Heart right ventricle (tissue), 16 donors: ENCODE measurements around the gene C2. TPM values are rescaled to one million over a fixed set of nuclear protein-coding genes. Genes with fewer than 3 reads are reported as not detected.
"Not testable (repeated sequence)": the region's sequence is repeated elsewhere in the genome, so short reads cannot be mapped to it uniquely, and the experiment has no call there.

Experiments used
- ATAC-seq, 8 donors: fragments of 200-7000 bp; cut with Tn5 transposase; one replicate each; pipeline ENCODE4 v1.9.1; 2020; ENCODE audit warnings: mild to moderate bottlenecking in 8 of 8, moderate library complexity in 8 of 8, moderate number of reproducible peaks in 1 of 8
- DNase-seq, 2 donors: peaks; one replicate each; pipeline ENCODE4 v3.0.0-alpha.2; 2020
- H3K27ac ChIP-seq, 10 donors: fragments of 200-600 bp; sonication (generic) in 2 of 10; one replicate each; pipeline versions ENCODE4 v1.5.0 to v1.8.0; 2020 to 2022; ENCODE audit warnings: mild to moderate bottlenecking in 3 of 10
- H3K27me3 ChIP-seq, 7 donors: fragments of 200-600 bp; one replicate each; pipeline ENCODE4 v1.8.0; 2021 to 2022; ENCODE audit warnings: mild to moderate bottlenecking in 2 of 7
- H3K36me3 ChIP-seq, 9 donors: fragments of 200-600 bp; sonication (generic) in 1 of 9; one replicate each; pipeline versions ENCODE4 v1.5.0 to v1.8.0; 2020 to 2022; ENCODE audit warnings: mild to moderate bottlenecking in 2 of 9
- H3K4me1 ChIP-seq, 9 donors: fragments of 200-600 bp; sonication (generic) in 1 of 9; one replicate each; pipeline versions ENCODE4 v1.5.0 to v1.8.0; 2020 to 2022; ENCODE audit warnings: mild to moderate bottlenecking in 4 of 9
- H3K4me3 ChIP-seq, 10 donors: fragments of 200-600 bp; sonication (generic) in 2 of 10; one replicate each; pipeline versions ENCODE4 v1.5.0 to v1.8.0; 2020 to 2022; ENCODE audit warnings: mild to moderate bottlenecking in 7 of 10, moderate library complexity in 2 of 10
- H3K9me3 ChIP-seq, 11 donors: fragments of 200-600 bp in 10 of 11; sonication (generic) in 2 of 11; one replicate each; pipeline versions ENCODE4 v1.5.0 to v1.8.0; 2013 to 2022; ENCODE audit warnings: mild to moderate bottlenecking in 2 of 11, control low read depth in 1 of 11, moderate library complexity in 1 of 11
- WGBS, 2 donors: extraction: QIAGEN DNeasy Blood & Tissue Kit; methylation state at CpG; one replicate each; pipeline ENCODE4 v1.1.7; 2013; ENCODE audit warnings: inconsistent platforms in 1 of 2; 5-methylcytosine and 5-hydroxymethylcytosine counted together
- intact Hi-C, 10 donors: fragments of 100-400 bp; cut with DNase I; formaldehyde crosslinking; loops; one replicate each; pipeline versions ENCODE4 v1.11.1 to v1.14.2; 2022
- polyA plus RNA-seq, 2 donors: library from polyadenylated mRNA; stranded (reverse); fragments of 200-250 nt; gene quantifications; one replicate each; pipeline ENCODE4 v1.2.3, GENCODE V29; 2013
- total RNA-seq, 10 donors: library from RNA; stranded (reverse); fragmentation: NEBNext Ultra II Directional in 3 of 10; extraction: Animal tissue kit (Norgen Biotek cat#: 25700) in 3 of 10; gene quantifications; one replicate each; pipeline versions ENCODE4 v1.2.1 to v1.2.4, GENCODE V29; 2021 to 2023
- TF ChIP-seq, protein P1 (sequence below), 9 donors: fragments of 200-600 bp; sonication (generic) in 2 of 9; IDR thresholded peaks; one replicate each; pipeline versions ENCODE4 v1.5.0 to v1.8.0; 2021 to 2022; ENCODE audit warnings: antibody characterized with exemption in 9 of 9, mild to moderate bottlenecking in 5 of 9, moderate library complexity in 1 of 9
- donor health status: Arrhythmogenic right ventricular cardiomyopathy.
- donor health status: ischemic (EF 13 %, LVEDD 7.1; RV severe dilation, severe dysfunction).
- donor health status: healthy with polysubstance abuse.
- donor health status: DM: no; HTN: yes; CAD: no.
- donor health status: DM: no; HTN: no; CAD: no.
- donor health status: ischemic (EF 25% LVEDD 6.9; RV normal size, moderate dysfunction).
- donor health status: ischemic (EF 25% LVEDD 5.7; RV mildly dilated, moderate dysfunction).
- donor health status: healthy.
- donor health status: DM: yes; HTN: yes; CAD: no.
- donor health status: Ischemic cardiomyopathy.
- donor health status: ischemic (EF 35%, LVEDD 5.7; RV mildly dilated, moderate dysfunction).
- donor health status: nonischemic (EF 11% LVEDD 7.7; RV severe dilation, severe dysfunction).
- donor health status: DM: yes; HTN: yes; CAD: no.
- donor health status: PGD.
- donor health status: ischemic (EF 29% LVEDD 5.4; RV normal size, mild dysfunction).
- donor health status: nonischemic (EF 23%, LVEDD 6.1; RV moderate dilation, normal function).

C2 gene
- total and polyA plus RNA-seq, 12 donors = 1.1 to 63.0 (median 3.7) TPM

DNA sequence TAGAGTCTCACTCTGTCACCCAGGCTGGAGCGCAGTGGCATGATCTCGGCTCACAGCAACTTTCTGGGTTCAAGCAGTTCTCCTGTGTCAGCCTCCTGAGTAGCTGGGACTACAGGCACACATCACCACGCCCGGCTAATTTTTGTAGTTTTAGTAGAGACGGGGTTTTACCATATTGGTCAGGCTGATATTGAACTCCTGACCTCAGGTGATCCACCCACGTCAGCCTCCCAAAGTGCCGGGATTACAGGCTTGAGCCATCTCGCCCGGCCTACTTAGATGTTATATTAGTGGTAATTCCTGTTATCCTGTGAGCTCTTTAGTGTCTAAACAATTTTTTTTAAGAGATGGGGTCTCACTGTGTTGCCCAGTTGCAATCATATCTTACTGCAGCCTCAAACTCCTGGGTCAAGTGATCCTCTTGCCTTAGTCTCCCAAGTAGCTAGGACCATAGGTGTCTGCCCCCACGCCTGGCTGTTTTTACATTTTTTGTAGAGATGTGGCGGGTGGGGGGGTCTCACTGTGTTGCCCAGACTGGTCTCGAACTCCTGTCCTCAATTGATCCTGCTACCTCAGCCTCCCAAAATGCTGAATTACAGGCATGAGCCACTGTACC, 50.4 kb downstream of the C2 start:
- Histone ChIP-seq H3K4me3 (no peak overlapping the region), H3K27ac (no peak overlapping the region), H3K27me3 (no peaks in the 10 kb centered on the region), H3K4me1 (peaks cover 4 to 9% (median 6%) of the 10 kb centered on the region in 9 donors), H3K9me3 (no peaks in the 10 kb centered on the region), H3K36me3 (peaks cover 0 to 41% (median 8%) of the 10 kb centered on the region in 9 donors)
- DNase-seq (no peak), ATAC-seq (no peak)
- intact Hi-C loops = no loop called here
- TF ChIP-seq, protein P1, sequence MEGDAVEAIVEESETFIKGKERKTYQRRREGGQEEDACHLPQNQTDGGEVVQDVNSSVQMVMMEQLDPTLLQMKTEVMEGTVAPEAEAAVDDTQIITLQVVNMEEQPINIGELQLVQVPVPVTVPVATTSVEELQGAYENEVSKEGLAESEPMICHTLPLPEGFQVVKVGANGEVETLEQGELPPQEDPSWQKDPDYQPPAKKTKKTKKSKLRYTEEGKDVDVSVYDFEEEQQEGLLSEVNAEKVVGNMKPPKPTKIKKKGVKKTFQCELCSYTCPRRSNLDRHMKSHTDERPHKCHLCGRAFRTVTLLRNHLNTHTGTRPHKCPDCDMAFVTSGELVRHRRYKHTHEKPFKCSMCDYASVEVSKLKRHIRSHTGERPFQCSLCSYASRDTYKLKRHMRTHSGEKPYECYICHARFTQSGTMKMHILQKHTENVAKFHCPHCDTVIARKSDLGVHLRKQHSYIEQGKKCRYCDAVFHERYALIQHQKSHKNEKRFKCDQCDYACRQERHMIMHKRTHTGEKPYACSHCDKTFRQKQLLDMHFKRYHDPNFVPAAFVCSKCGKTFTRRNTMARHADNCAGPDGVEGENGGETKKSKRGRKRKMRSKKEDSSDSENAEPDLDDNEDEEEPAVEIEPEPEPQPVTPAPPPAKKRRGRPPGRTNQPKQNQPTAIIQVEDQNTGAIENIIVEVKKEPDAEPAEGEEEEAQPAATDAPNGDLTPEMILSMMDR (IDR thresholded peaks at IDR 0.05) = no peak
- WGBS, 2 donors = 96% methylated on average over 12 of the region's 12 CpGs

GRCh38 chr6:31978831-31979230, 51.3 kb downstream of the C2 start:
- Histone ChIP-seq H3K9me3 (no peaks in the 10 kb centered on the region), H3K27me3 (no peaks in the 10 kb centered on the region), H3K4me1 (peaks cover 0 to under 1% (median 0%) of the 10 kb centered on the region in 9 donors), H3K36me3 (peaks cover 0 to 39% (median 8%) of the 10 kb centered on the region in 9 donors), H3K4me3 (no peak overlapping the region), H3K27ac (no peak overlapping the region)
- DNase-seq (no peak), ATAC-seq (no peak)
- 84 to 88% methylated on average over 5 of the region's 5 CpGs for WGBS, 2 donors
- TF ChIP-seq, protein P1 (IDR thresholded peaks at IDR 0.05) = no peak
- intact Hi-C loops = no loop called here

DNA sequence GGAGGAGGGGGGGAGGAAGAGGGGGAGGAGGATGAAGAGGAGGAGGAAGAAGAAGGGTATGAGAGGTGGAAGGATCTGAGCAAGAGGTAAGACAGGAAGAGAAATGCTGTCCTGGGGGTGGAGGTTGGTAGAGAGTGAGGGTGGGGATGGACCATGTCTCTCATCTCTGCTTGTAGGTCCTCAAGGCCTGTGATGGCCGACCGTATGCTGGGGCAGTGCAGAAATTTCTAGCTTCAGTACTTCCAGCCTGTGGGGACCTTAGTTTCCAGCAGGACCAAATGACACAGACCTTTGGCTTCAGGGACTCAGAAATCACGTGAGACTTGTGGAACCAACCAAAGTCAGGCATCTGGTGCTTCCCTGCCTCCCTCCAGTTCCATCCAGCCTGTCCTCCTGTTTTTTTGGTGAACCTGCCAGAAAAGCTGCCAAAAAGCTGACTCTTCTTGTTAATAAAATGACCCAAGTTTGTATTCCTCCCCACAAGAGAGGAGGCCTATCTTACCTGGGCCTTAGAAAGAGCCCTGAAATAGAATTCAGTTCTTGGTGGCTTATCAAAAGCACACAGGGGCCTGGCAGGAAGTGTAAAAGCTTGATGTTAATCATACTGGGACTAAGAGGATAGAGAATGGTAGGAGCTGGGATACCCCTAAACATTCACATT, 51.9 kb downstream of the C2 start:
- TF ChIP-seq, protein P1 (IDR thresholded peaks at IDR 0.05) = no peak
- Histone ChIP-seq H3K27ac (no peak overlapping the region), H3K4me1 (no peaks in the 10 kb centered on the region), H3K4me3 (no peak overlapping the region), H3K36me3 (peaks cover 0 to 33% (median 8%) of the 10 kb centered on the region in 9 donors), H3K9me3 (no peaks in the 10 kb centered on the region), H3K27me3 (no peaks in the 10 kb centered on the region)
- no peak for DNase-seq
- 86 to 88% methylated on average over 3 of the region's 3 CpGs for WGBS, 2 donors
- no peak for ATAC-seq
- intact Hi-C loops = no loop called here

DNA sequence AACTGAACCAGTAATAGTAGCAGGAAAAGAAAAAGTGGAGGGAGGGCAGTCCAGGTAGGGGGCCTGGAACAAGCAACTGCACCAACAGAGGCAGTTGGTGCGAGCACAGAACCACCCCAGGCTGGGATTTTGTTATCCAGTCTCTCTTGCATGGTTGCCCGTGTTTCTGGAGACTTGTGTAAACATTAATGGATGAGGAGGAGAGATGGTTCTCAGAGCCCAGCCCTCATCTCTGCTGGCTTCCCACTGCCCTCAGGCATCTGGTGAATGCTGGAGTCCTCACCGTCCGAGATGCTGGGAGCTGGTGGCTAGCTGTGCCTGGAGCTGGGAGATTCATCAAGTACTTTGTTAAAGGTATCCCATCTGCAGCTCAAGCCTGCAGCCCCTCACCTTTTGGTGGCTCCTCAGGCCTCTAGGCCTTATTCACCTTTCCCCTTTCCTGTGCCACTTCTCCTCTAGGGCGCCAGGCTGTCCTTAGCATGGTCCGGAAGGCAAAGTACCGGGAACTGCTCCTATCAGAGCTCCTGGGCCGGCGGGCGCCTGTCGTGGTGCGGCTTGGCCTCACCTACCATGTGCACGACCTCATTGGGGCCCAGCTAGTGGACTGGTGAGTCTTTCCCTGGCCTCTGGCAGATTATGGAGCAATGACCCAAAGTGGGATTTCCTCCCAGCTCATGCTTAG, 52.8 kb downstream of the C2 start:
- 93 to 98% methylated on average over 12 to 13 of the region's 13 CpGs for WGBS, 2 donors
- H3K4me1 ChIP-seq, intact Hi-C loops, H3K27me3 ChIP-seq, H3K4me3 ChIP-seq, H3K27ac ChIP-seq, ATAC-seq, H3K9me3 ChIP-seq, DNase-seq: not testable (repeated sequence)
- H3K36me3 ChIP-seq = peaks cover 0 to 25% (median 8%) of the 10 kb centered on the region in 9 donors

- ATAC-seq, H3K4me1 ChIP-seq, H3K27me3 ChIP-seq, H3K9me3 ChIP-seq, H3K4me3 ChIP-seq, intact Hi-C loops, DNase-seq, H3K27ac ChIP-seq: not testable (repeated sequence)
- peaks cover 0 to 22% (median 8%) of the 10 kb centered on the region in 9 donors for H3K36me3 ChIP-seq
- no CpG with 5 or more reads among the region's 5 CpGs for WGBS, 2 donors
Measured at GRCh38 chr6:31980998-31981397, 53.5 kb downstream of the C2 start.

DNA sequence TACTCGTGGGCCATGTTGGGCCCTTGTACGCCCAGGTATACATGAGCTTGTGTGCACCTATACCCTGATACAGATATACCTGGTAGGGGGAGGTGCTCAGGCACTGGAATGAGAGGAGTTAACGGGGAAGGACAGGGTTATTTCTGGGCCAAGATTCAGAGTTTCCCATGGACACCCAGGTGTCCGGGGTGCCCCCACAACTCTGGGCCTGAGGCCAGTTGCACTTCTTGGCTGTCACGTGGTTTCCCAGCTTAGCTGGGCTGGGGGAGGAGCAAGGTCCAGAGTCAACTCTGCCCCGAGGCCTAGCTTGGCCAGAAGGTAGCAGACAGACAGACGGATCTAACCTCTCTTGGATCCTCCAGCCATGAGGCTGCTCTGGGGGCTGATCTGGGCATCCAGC, 54.2 kb downstream of the C2 start, which contains the start of gene C4A:
Gene C4A, plus strand, starts transcription at position 314 of the 400 bp plus-strand sequence. Its CDS starts 51 bp downstream, at position 365.
- intact Hi-C loops, H3K27me3 ChIP-seq, H3K4me3 ChIP-seq, H3K9me3 ChIP-seq, H3K4me1 ChIP-seq, H3K27ac ChIP-seq, DNase-seq: not testable (repeated sequence)
- WGBS, 2 donors = no CpG with 5 or more reads among the region's 7 CpGs
- ATAC-seq = peak; percentile 60 to 95 (median 86)
- H3K36me3 ChIP-seq = peaks cover 0 to 22% (median 8%) of the 10 kb centered on the region in 9 donors

DNA sequence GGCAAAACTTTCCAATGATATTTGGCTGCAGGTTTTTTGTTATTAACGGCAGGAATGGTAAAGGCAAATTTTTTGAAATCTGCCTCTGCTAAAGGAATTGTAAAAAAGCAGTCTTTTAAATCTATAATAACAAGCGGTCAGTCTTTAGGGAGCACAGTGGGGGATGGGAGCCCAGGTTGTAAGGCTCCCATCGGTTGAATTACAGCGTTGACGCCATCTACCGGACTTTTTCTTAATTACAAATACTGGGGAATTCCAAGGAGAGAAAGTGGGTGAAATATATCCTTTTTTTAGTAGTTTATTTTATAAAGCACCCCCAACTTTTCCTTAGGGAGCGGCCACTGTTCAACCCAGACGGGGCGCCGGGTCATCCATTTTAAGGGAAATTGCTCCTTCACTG, 61.8 kb downstream of the C2 start:
- H3K36me3 ChIP-seq, ATAC-seq, DNase-seq, H3K4me3 ChIP-seq, H3K4me1 ChIP-seq, H3K27ac ChIP-seq, intact Hi-C loops, H3K27me3 ChIP-seq, H3K9me3 ChIP-seq: not testable (repeated sequence)
- no CpG with 5 or more reads among the region's 10 CpGs for WGBS, 2 donors

DNA sequence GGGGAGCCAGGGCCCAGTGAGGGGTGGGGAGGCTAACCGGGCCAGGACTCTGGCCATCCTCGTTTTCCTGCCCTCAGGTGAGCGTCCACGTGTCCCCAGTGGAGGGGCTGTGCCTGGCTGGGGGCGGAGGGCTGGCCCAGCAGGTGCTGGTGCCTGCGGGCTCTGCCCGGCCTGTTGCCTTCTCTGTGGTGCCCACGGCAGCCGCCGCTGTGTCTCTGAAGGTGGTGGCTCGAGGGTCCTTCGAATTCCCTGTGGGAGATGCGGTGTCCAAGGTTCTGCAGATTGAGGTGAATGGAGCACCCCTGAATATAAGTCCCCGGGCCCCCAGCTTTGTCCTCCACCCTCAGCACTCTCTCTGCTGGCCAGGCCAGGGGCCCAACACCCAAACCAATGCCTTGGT, 66.9 kb downstream of the C2 start:
- H3K4me3 ChIP-seq, DNase-seq, ATAC-seq, H3K9me3 ChIP-seq, H3K27me3 ChIP-seq, intact Hi-C loops, H3K36me3 ChIP-seq, H3K27ac ChIP-seq, H3K4me1 ChIP-seq: not testable (repeated sequence)
- 98 to 100% methylated on average over 8 to 9 of the region's 14 CpGs for WGBS, 2 donors
